ENCODE data around the gene TMEM198. TPM values are rescaled to one million over a fixed set of nuclear protein-coding genes. Genes with fewer than 3 reads are reported as not detected.

The TMEM198 gene
- total and polyA plus RNA-seq, 9 of the 15 experiments (the other 6 are each of a cell fraction or from before 2014, with no cell fraction given), result 0.03 to 3.8 (median 1.0) TPM

GRCh38 chr2:219571311-219572236 is 27.7 kb downstream of the TMEM198 start, which contains the start of gene OBSL1 (continued):
- 0 out of 2 replicates have a peak, but pooled peaks have one; percentile 39 for TF ChIP-seq ZNF584 (CRISPR knock-in tag; IDR thresholded peaks at IDR 0.05; ENCODE audit: low read depth)
- TF ChIP-seq RNF2 (IDR thresholded peaks at IDR 0.05), result peak; percentile 96
- peak; percentile 56 for TF ChIP-seq EGR1 (conservative IDR thresholded peaks at IDR 0.05)
- TF ChIP-seq ZNF124 (CRISPR knock-in tag; IDR thresholded peaks at IDR 0.05), result no peak
- TF ChIP-seq ZNF407 (IDR thresholded peaks at IDR 0.05; ENCODE audit: low read depth), result no peak
- peak; percentile 52 for TF ChIP-seq MGA (IDR thresholded peaks at IDR 0.05)
- peak; percentile 79 for TF ChIP-seq MCM3 (IDR thresholded peaks at IDR 0.05)

Measured in K562 (cell line).